ENCODE results near the gene PAPPA. TPM values are rescaled to one million over a fixed set of nuclear protein-coding genes. Genes with fewer than 3 reads are reported as not detected.

Gene PAPPA
- total and polyA plus RNA-seq, 2 of the 8 experiments (the other 6 are each of a cell fraction or from before 2014, with no cell fraction given) = 0.18 to 0.63 TPM

DNA sequence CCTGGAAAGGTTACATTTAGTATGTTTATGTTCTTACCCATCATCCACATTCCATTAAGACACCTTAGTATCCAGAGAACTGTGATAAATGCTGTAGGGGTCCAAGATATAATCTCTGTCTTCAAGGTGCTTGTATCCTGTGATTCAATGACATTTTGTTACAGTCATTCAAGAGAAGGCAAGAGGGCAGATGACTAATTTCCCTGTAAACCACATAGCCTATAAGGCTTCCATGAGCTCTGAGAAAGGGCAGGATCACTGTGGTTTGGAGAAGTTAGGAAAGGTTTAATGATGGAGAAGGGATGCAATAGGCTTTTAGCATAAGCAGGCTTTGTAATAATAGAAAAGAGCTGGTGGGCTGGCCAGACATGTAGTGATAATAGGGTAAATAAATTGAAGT lies 40.0 kb downstream of the PAPPA start:
- CTCF ChIA-PET (ENCODE audit: partially characterized antibody) = interaction anchor here (0.7 to 2.1 kb wide), 4 partner anchors 12 to 91 kb away, joined by 3 to 4 read pairs (median 4); no protein-coding TSS in a partner anchor
- no peak overlapping the region for H4K91ac ChIP-seq (replicated peaks; ENCODE audit: insufficient read length, low read length)
- no peak overlapping the region for H2BK5ac ChIP-seq (ENCODE audit: low read depth, low read length)
- no peak overlapping the region for H3K4me2 ChIP-seq (ENCODE audit: insufficient read depth in 1 of 2, low read depth in 2 of 2, low read length in 2 of 2)
- H3K79me2 ChIP-seq (ENCODE audit: control insufficient read depth in 1 of 2, insufficient read depth in 2 of 2, low read length in 2 of 2) = no peaks in the 10 kb centered on the region
- H2BK120ac ChIP-seq (replicated peaks; ENCODE audit: low read depth, low read length) = no peak overlapping the region
- H3K27me3 ChIP-seq (replicated peaks in 1 of 4; ENCODE audit: control insufficient read depth in 3 of 4, extremely low read depth in 1 of 4, insufficient read depth in 3 of 4, low read length in 3 of 4) = no peaks in the 10 kb centered on the region
- H2BK15ac ChIP-seq (ENCODE audit: low read length) = no peak overlapping the region
- no peaks in the 10 kb centered on the region for H3K9me3 ChIP-seq (ENCODE audit: insufficient read depth in 2 of 2, low read depth in 1 of 2, low read length in 1 of 2)
- H3K4me1 ChIP-seq (replicated peaks in 1 of 4; ENCODE audit: control insufficient read depth in 3 of 4, insufficient read depth in 4 of 4, low read length in 3 of 4) = no peaks in the 10 kb centered on the region
- no peak overlapping the region for H3K14ac ChIP-seq (ENCODE audit: insufficient read length)
- no peak overlapping the region for H4K8ac ChIP-seq (ENCODE audit: extremely low read depth, insufficient read depth, low read length)
- H3K56ac ChIP-seq (replicated peaks; ENCODE audit: insufficient read length, low read depth, low read length) = no peak overlapping the region
- H3K23me2 ChIP-seq (ENCODE audit: low read depth, low read length) = no peaks in the 10 kb centered on the region; the same call in 1 of the 2 replicates
- H3K23ac ChIP-seq (ENCODE audit: insufficient read length) = no peak overlapping the region
- no peak for TF ChIP-seq MAFK (IDR thresholded peaks at IDR 0.05; ENCODE audit: low read depth, low read length)
- TF ChIP-seq SIN3A (conservative IDR thresholded peaks at IDR 0.05 in 1 of 2, IDR thresholded peaks at IDR 0.05 in 1 of 2; ENCODE audit: low read depth in 1 of 2, low read length in 2 of 2) = no peak
- no peak for TF ChIP-seq FOSL1 (IDR thresholded peaks at IDR 0.05; ENCODE audit: insufficient read depth, low read depth, low read length)
- no peak for TF ChIP-seq CHD1 (IDR thresholded peaks at IDR 0.05; ENCODE audit: low read depth, low read length)
- no peak for TF ChIP-seq E2F6 (IDR thresholded peaks at IDR 0.05)
- no peak for TF ChIP-seq ASH2L (IDR thresholded peaks at IDR 0.05; ENCODE audit: low read length)
- no peak for TF ChIP-seq POU5F1 (IDR thresholded peaks at IDR 0.05; ENCODE audit: low read depth, low read length)
- TF ChIP-seq SP2 (IDR thresholded peaks at IDR 0.05; ENCODE audit: low read length) = no peak
- TF ChIP-seq, protein P1, sequence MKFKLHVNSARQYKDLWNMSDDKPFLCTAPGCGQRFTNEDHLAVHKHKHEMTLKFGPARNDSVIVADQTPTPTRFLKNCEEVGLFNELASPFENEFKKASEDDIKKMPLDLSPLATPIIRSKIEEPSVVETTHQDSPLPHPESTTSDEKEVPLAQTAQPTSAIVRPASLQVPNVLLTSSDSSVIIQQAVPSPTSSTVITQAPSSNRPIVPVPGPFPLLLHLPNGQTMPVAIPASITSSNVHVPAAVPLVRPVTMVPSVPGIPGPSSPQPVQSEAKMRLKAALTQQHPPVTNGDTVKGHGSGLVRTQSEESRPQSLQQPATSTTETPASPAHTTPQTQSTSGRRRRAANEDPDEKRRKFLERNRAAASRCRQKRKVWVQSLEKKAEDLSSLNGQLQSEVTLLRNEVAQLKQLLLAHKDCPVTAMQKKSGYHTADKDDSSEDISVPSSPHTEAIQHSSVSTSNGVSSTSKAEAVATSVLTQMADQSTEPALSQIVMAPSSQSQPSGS (IDR thresholded peaks at IDR 0.05; ENCODE audit: low read length) = no peak
- no peak for TF ChIP-seq CTBP2 (IDR thresholded peaks at IDR 0.05; ENCODE audit: borderline replicate concordance, insufficient read depth, insufficient read length, low read length)
- no peak for TF ChIP-seq TAF1 (IDR thresholded peaks at IDR 0.05; ENCODE audit: low read depth, low read length)
- TF ChIP-seq CHD2 (IDR thresholded peaks at IDR 0.05; ENCODE audit: low read length) = no peak
- no peak for TF ChIP-seq SRF (IDR thresholded peaks at IDR 0.05; ENCODE audit: low read depth, low read length)
- no peak for FAIRE-seq
- H3K4me3 ChIP-seq (ENCODE audit: extremely low read depth in 1 of 4, insufficient read depth in 2 of 4, low read depth in 3 of 4, low read length in 4 of 4) = no peak overlapping the region
- H3K18ac ChIP-seq (ENCODE audit: extremely low read depth, low read length) = no peak overlapping the region
- POLR2A ChIA-PET (ENCODE audit: partially characterized antibody) = interaction anchor here (0.9 kb wide), 1 partner anchor 83 kb away, joined by 3 read pairs; no protein-coding TSS in a partner anchor
- H3K9ac ChIP-seq (replicated peaks in 1 of 4; ENCODE audit: extremely low read depth in 1 of 4, low read depth in 3 of 4, low read length in 3 of 4) = no peak overlapping the region
- H3K36me3 ChIP-seq (ENCODE audit: control insufficient read depth in 2 of 4, insufficient read depth in 4 of 4, low read length in 3 of 4) = no peaks in the 10 kb centered on the region
- H2AK5ac ChIP-seq (ENCODE audit: low read depth, low read length) = no peak overlapping the region
- no peak overlapping the region for H2AFZ ChIP-seq (ENCODE audit: low read length)
- H4K20me1 ChIP-seq (replicated peaks in 1 of 2; ENCODE audit: control insufficient read depth in 1 of 2, insufficient read depth in 2 of 2, low read length in 2 of 2) = no peaks in the 10 kb centered on the region
- no peak overlapping the region for H3K27ac ChIP-seq (ENCODE audit: low read depth, low read length)
- H4K5ac ChIP-seq (ENCODE audit: insufficient read length, low read depth, low read length) = no peak overlapping the region
- H3K79me1 ChIP-seq (ENCODE audit: low read depth, low read length) = no peaks in the 10 kb centered on the region
- H2BK20ac ChIP-seq (ENCODE audit: low read length) = no peak overlapping the region
- DNase-seq (ENCODE audit: low read depth in 1 of 2, low spot score in 2 of 2) = no peak
- no peak overlapping the region for H2BK12ac ChIP-seq (ENCODE audit: low read depth, low read length)
- H3K4ac ChIP-seq (replicated peaks; ENCODE audit: insufficient read length, low read depth, low read length) = no peak overlapping the region

Measured in H1 (cell line).